Measurements from ENCODE around the gene IL10RA.

Gene IL10RA

DNA sequence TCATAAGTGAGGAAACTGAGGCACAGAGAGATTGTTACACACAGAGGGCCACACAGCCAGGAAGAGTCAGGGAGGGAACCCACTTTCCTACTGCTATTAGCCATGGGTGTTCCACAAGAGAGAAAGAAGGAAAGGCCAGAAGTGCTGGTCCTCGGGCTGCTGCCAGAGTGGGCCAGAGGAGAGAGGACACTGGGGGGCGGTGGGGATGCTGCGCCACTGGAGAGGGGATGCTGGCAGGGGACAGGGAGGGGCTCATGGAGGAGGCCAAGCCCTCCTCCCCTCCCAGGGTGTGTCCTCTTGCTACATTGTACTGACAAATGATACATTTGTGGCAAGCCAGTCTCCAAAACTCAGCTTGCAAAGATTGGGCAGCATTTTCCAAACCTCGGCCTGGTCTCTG lies 9.9 kb downstream of the IL10RA start:
- H3K9me3 ChIP-seq (ENCODE audit: severe bottlenecking): no peaks in the 10 kb centered on the region
- no peak for TF ChIP-seq CTCF (IDR thresholded peaks at IDR 0.05; ENCODE audit: low read depth, low read length)
- no peaks in the 10 kb centered on the region for H3K27me3 ChIP-seq (ENCODE audit: insufficient read depth, low read depth, severe bottlenecking)
- H3K36me3 ChIP-seq: no peaks in the 10 kb centered on the region; the same call in 1 of the 2 replicates
- H3K27ac ChIP-seq: no peak overlapping the region
- no peak overlapping the region for H3K4me3 ChIP-seq (ENCODE audit: low read depth, low read length)
- no peak for DNase-seq

- H3K36me3 ChIP-seq: no peaks in the 10 kb centered on the region; the same call in 1 of the 2 replicates
- no peak overlapping the region for H3K4me3 ChIP-seq (ENCODE audit: low read depth, low read length)
Measured at GRCh38 chr11:117997406-117997805, 11.2 kb downstream of the IL10RA start.

DNA sequence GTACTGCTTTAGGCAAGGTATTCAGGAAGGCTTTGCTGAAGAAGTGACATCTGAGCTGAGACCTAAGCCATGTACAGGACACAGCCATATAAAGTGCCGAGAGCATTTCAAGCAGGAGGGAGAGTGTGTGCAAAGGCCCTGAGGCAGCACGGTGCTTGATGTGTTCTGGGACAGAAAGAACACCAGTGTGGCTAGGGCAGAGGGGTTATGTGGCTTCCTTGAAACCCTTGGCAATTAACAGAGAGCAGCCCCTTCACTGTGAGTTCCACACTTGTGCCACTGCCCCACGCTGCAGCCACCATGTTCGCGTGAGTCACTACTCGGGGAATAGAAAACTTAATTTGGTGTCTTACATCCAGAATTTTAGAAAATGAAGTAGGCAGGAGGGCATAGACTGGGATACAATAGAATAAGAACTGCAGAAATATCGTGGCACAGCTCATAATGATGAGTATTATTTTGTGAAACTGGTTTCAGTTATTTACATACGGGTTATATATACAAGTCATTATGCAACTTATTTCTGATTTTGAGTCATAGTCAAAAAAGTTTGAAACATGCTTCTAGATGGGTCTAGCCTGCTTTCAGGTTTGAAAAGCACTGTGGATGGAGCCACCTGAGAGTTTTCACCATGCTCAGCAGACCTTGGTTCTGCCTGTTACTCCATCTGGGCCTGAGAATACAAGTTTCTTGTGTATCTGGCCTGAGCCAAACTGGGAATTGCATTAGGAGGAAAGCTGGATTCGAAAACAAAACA lies 11.8 kb downstream of the IL10RA start:
- no peaks in the 10 kb centered on the region; the same call in 1 of the 2 replicates for H3K36me3 ChIP-seq
- no peaks in the 10 kb centered on the region for H3K9me3 ChIP-seq (ENCODE audit: severe bottlenecking)
- H3K27me3 ChIP-seq (ENCODE audit: insufficient read depth, low read depth, severe bottlenecking): no peaks in the 10 kb centered on the region
- no peak overlapping the region for H3K27ac ChIP-seq
- no peak for DNase-seq
- TF ChIP-seq CTCF (IDR thresholded peaks at IDR 0.05; ENCODE audit: low read depth, low read length): no peak
- H3K4me3 ChIP-seq (ENCODE audit: low read depth, low read length): no peak overlapping the region

More at GRCh38 chr11:117997406-117997805, 11.2 kb downstream of the IL10RA start:
- no peaks in the 10 kb centered on the region for H3K27me3 ChIP-seq (ENCODE audit: insufficient read depth, low read depth, severe bottlenecking)
- H3K9me3 ChIP-seq (ENCODE audit: severe bottlenecking): no peaks in the 10 kb centered on the region
- no peak for DNase-seq
- no peak overlapping the region for H3K27ac ChIP-seq
- no peak for TF ChIP-seq CTCF (IDR thresholded peaks at IDR 0.05; ENCODE audit: low read depth, low read length)

DNA sequence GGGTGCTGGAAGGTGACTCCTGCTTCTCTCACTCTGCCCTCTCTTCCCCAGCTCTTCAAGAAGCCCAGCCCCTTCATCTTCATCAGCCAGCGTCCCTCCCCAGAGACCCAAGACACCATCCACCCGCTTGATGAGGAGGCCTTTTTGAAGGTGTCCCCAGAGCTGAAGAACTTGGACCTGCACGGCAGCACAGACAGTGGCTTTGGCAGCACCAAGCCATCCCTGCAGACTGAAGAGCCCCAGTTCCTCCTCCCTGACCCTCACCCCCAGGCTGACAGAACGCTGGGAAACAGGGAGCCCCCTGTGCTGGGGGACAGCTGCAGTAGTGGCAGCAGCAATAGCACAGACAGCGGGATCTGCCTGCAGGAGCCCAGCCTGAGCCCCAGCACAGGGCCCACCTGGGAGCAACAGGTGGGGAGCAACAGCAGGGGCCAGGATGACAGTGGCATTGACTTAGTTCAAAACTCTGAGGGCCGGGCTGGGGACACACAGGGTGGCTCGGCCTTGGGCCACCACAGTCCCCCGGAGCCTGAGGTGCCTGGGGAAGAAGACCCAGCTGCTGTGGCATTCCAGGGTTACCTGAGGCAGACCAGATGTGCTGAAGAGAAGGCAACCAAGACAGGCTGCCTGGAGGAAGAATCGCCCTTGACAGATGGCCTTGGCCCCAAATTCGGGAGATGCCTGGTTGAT lies 12.6 kb downstream of the IL10RA start:
- no peaks in the 10 kb centered on the region; the same call in 1 of the 2 replicates for H3K36me3 ChIP-seq
- no peak overlapping the region for H3K4me3 ChIP-seq (ENCODE audit: low read depth, low read length)

GRCh38 chr11:117999354-117999993 lies 13.3 kb downstream of the IL10RA start:
- no peaks in the 10 kb centered on the region; the same call in 1 of the 2 replicates for H3K36me3 ChIP-seq
- H3K27me3 ChIP-seq (ENCODE audit: insufficient read depth, low read depth, severe bottlenecking): no peaks in the 10 kb centered on the region
- no peak overlapping the region for H3K4me3 ChIP-seq (ENCODE audit: low read depth, low read length)
- no peak for TF ChIP-seq CTCF (IDR thresholded peaks at IDR 0.05; ENCODE audit: low read depth, low read length)
- H3K27ac ChIP-seq: no peak overlapping the region
- H3K9me3 ChIP-seq (ENCODE audit: severe bottlenecking): peaks cover 11% of the 10 kb centered on the region
- DNase-seq: no peak

More for the DNA sequence above, 12.6 kb downstream of the IL10RA start:
- DNase-seq: no peak
- TF ChIP-seq CTCF (IDR thresholded peaks at IDR 0.05; ENCODE audit: low read depth, low read length): no peak
- Histone ChIP-seq H3K27ac (no peak overlapping the region), H3K27me3 (ENCODE audit: insufficient read depth, low read depth, severe bottlenecking) (no peaks in the 10 kb centered on the region), H3K9me3 (ENCODE audit: severe bottlenecking) (peaks cover 5% of the 10 kb centered on the region)
